WI38 (cell line): Measurements from ENCODE around the gene APOM.
A peak's percentile ranks its signal among the peaks of the same experiment; 100 is the strongest.

Experiments used
- H3K4me3 ChIP-seq: 2 replicates; pipeline ENCODE4 v1.5.1; 2011; ENCODE audit warnings: low read depth, mild to moderate bottlenecking, control low read depth, low read length
- CTCF ChIP-seq: IDR thresholded peaks from 2 replicates; pipeline ENCODE4 v1.5.1; 2012; ENCODE audit warnings: low read depth, mild to moderate bottlenecking, control low read depth, low read length

The APOM gene

GRCh38 chr6:31693535-31693934, 37.8 kb downstream of the APOM start:
- no peak overlapping the region for H3K4me3 ChIP-seq
- TF ChIP-seq CTCF, result no peak

- TF ChIP-seq CTCF, result no peak
- no peak overlapping the region for H3K4me3 ChIP-seq
Observed at GRCh38 chr6:31697555-31697954, 41.9 kb downstream of the APOM start.

GRCh38 chr6:31700740-31701401, 45.2 kb downstream of the APOM start:
- H3K4me3 ChIP-seq, result no peak overlapping the region
- TF ChIP-seq CTCF, result no peak

GRCh38 chr6:31701666-31702404, 46.1 kb downstream of the APOM start:
- TF ChIP-seq CTCF, result no peak
- peak overlapping the region; percentile 91 for H3K4me3 ChIP-seq

GRCh38 chr6:31702405-31702818, 46.7 kb downstream of the APOM start:
- no peak for TF ChIP-seq CTCF
- H3K4me3 ChIP-seq, result peak overlapping the region; percentile 91

- TF ChIP-seq CTCF, result no peak
- peak within 1 kb of the TSS; percentile 91 for H3K4me3 ChIP-seq
Observed at GRCh38 chr6:31702819-31703716, 47.4 kb downstream of the APOM start, which contains the start of gene ABHD16A. Gene ABHD16A, minus strand, starts transcription at chr6:31703324. Its CDS starts 43 bp downstream, at chr6:31703281.
